ENCODE results near the gene TMEM202. TPM values are rescaled to one million over a fixed set of nuclear protein-coding genes. Genes with fewer than 3 reads are reported as not detected.
"Not testable (repeated sequence)": the region's sequence is repeated elsewhere in the genome, so short reads cannot be mapped to it uniquely, and the experiment has no call there.

The TMEM202 gene
- total RNA-seq, 1 donor from 2014 or later = not detected

DNA sequence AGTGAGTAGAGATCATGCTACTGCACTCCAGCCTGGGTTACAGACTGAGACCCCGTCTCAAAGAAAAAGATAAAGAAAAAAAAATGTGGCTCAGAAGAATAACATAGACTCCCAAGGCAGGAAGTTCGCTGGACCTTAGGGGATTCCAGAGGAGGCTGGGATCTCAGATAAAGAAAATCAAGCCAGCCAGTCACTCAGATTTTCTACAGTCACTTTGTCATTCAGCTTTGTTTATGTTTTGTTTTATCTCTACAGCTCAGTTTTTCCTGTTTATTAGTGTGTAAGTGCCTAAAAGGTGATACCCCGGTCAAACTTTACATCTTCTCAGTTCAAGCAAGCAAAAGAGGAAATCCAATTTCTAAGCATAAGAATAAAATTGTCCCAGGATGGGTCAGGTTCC, 6.3 kb downstream of the TMEM202 start:
- Mint-ChIP-seq H3K27ac (no peak overlapping the region), H3K36me3 (no peaks in the 10 kb centered on the region), H3K9me3 (no peaks in the 10 kb centered on the region), H3K27me3 (ENCODE audit: low read depth) (peaks cover 80% of the 10 kb centered on the region), H3K4me1 (peaks cover 2% of the 10 kb centered on the region), H3K4me3 (no peak overlapping the region)
- DNase-seq (ENCODE audit: low spot score in 2 of 2, unreplicated experiment in 2 of 2) = no peak
- TF ChIP-seq, protein P1, sequence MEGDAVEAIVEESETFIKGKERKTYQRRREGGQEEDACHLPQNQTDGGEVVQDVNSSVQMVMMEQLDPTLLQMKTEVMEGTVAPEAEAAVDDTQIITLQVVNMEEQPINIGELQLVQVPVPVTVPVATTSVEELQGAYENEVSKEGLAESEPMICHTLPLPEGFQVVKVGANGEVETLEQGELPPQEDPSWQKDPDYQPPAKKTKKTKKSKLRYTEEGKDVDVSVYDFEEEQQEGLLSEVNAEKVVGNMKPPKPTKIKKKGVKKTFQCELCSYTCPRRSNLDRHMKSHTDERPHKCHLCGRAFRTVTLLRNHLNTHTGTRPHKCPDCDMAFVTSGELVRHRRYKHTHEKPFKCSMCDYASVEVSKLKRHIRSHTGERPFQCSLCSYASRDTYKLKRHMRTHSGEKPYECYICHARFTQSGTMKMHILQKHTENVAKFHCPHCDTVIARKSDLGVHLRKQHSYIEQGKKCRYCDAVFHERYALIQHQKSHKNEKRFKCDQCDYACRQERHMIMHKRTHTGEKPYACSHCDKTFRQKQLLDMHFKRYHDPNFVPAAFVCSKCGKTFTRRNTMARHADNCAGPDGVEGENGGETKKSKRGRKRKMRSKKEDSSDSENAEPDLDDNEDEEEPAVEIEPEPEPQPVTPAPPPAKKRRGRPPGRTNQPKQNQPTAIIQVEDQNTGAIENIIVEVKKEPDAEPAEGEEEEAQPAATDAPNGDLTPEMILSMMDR (IDR thresholded peaks at IDR 0.05; ENCODE audit: unreplicated experiment) = no peak

- Mint-ChIP-seq H3K9me3 (no peaks in the 10 kb centered on the region), H3K4me3 (no peak overlapping the region), H3K27me3 (ENCODE audit: low read depth) (peaks cover 80% of the 10 kb centered on the region), H3K36me3 (no peaks in the 10 kb centered on the region), H3K4me1 (peaks cover 2% of the 10 kb centered on the region), H3K27ac (no peak overlapping the region)
- no peak for DNase-seq (ENCODE audit: low spot score in 2 of 2, unreplicated experiment in 2 of 2)
- TF ChIP-seq, protein P1 (IDR thresholded peaks at IDR 0.05; ENCODE audit: unreplicated experiment) = no peak
Measured at GRCh38 chr15:72404841-72405240, 6.7 kb downstream of the TMEM202 start.

DNA sequence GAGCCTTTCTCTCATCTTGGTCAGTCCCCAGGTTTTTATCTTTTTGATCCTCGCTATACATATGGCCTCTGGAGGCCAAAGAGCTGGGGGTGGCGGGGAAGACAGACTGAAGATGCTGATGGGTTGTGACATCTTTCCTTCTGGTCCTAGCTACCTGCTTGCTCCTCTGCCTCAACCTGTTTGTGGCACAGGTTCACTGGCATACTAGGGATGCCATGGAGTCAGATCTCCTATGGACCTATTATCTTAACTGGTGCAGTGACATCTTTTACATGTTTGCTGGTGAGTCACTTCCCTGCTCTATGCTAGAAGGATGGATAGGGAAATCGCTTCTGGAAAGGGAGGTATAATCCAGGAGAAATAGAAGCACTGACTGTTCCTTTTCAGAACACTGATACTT, 8.8 kb downstream of the TMEM202 start:
- Mint-ChIP-seq H3K27ac (no peak overlapping the region), H3K36me3 (no peaks in the 10 kb centered on the region), H3K4me1 (peaks cover 2% of the 10 kb centered on the region), H3K4me3 (no peak overlapping the region), H3K9me3 (no peaks in the 10 kb centered on the region), H3K27me3 (ENCODE audit: low read depth) (peaks cover 78% of the 10 kb centered on the region)
- TF ChIP-seq, protein P1 (IDR thresholded peaks at IDR 0.05; ENCODE audit: unreplicated experiment) = no peak
- DNase-seq (ENCODE audit: low spot score in 2 of 2, unreplicated experiment in 2 of 2) = no peak

- H3K9me3 Mint-ChIP-seq = no peaks in the 10 kb centered on the region
- peaks cover 53% of the 10 kb centered on the region for H3K27me3 Mint-ChIP-seq (ENCODE audit: low read depth)
- no peak for DNase-seq (ENCODE audit: low spot score in 2 of 2, unreplicated experiment in 2 of 2)
- no peak overlapping the region for H3K27ac Mint-ChIP-seq
- no peaks in the 10 kb centered on the region for H3K4me1 Mint-ChIP-seq
- no peak overlapping the region for H3K4me3 Mint-ChIP-seq
- no peaks in the 10 kb centered on the region for H3K36me3 Mint-ChIP-seq
- TF ChIP-seq, protein P1 (IDR thresholded peaks at IDR 0.05; ENCODE audit: unreplicated experiment) = no peak
Measured at GRCh38 chr15:72411111-72411510, 13.0 kb downstream of the TMEM202 start.

DNA sequence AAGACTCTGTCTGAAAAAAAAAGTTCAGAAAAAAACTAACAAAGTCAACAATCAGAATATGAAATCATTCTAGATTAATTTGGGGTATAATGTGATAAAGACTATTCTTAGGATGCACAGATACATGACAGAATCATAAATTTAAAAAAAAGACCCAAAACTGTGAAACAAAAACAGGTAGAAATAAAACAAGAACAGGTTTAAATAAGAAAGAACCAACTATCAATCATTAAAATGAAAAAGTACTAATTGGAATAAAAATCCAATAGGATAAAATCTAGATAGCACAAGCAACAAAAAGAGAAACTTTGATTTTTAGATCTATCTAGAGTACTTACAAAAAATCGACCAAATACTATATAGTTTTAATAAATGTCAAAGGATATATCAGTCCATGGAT, 13.4 kb downstream of the TMEM202 start:
- Mint-ChIP-seq H3K27ac (no peak overlapping the region), H3K4me1 (no peaks in the 10 kb centered on the region), H3K27me3 (ENCODE audit: low read depth) (peaks cover 50% of the 10 kb centered on the region), H3K9me3 (no peaks in the 10 kb centered on the region), H3K36me3 (no peaks in the 10 kb centered on the region), H3K4me3 (no peak overlapping the region)
- no peak for DNase-seq (ENCODE audit: low spot score in 2 of 2, unreplicated experiment in 2 of 2)
- TF ChIP-seq, protein P1 (IDR thresholded peaks at IDR 0.05; ENCODE audit: unreplicated experiment) = no peak

DNA sequence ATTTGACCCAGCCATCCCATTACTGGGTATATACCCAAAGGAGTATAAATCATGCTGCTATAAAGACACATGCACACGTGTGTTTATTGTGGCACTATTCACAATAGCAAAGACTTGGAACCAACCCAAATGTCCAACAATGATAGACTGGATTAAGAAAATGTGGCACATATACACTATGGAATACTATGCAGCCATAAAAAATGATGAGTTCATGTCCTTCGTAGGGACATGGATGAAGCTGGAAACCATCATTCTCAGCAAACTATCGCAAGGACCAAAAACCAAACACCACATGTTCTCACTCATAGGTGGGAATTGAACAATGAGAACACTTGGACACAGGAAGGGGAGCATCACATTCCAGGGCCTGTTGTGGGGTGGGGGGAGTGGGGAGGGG, 15.2 kb downstream of the TMEM202 start:
- not testable (repeated sequence) for H3K9me3 Mint-ChIP-seq; H3K4me3 Mint-ChIP-seq; H3K4me1 Mint-ChIP-seq; DNase-seq (ENCODE audit: low spot score in 2 of 2, unreplicated experiment in 2 of 2); H3K27ac Mint-ChIP-seq; H3K36me3 Mint-ChIP-seq
- peaks cover 40% of the 10 kb centered on the region for H3K27me3 Mint-ChIP-seq (ENCODE audit: low read depth)
